Measurements from ENCODE around the gene NF1.

DNA sequence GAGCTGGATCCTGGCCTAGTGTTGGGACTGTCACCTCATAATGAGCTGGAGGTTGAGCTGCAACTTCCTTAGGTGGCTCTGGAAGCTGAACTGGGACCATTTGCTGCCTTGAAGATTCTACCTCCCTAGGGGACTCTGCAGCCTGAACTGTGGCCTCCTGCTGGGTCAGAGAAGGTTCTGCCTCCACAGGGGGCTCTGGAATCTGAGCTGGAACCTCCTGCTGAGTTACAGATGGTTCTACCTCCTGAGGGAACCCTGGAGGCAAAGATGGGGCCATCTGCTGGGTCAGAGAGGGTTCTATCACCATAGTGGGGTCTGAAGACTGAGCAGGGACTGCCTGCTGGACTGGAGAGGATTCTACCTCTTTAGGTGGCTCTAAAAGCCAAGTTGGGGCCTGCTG lies 46.6 kb upstream of the NF1 start:
- TF ChIP-seq POLR2A (IDR thresholded peaks at IDR 0.05) = no peak
- TF ChIP-seq, protein P1, sequence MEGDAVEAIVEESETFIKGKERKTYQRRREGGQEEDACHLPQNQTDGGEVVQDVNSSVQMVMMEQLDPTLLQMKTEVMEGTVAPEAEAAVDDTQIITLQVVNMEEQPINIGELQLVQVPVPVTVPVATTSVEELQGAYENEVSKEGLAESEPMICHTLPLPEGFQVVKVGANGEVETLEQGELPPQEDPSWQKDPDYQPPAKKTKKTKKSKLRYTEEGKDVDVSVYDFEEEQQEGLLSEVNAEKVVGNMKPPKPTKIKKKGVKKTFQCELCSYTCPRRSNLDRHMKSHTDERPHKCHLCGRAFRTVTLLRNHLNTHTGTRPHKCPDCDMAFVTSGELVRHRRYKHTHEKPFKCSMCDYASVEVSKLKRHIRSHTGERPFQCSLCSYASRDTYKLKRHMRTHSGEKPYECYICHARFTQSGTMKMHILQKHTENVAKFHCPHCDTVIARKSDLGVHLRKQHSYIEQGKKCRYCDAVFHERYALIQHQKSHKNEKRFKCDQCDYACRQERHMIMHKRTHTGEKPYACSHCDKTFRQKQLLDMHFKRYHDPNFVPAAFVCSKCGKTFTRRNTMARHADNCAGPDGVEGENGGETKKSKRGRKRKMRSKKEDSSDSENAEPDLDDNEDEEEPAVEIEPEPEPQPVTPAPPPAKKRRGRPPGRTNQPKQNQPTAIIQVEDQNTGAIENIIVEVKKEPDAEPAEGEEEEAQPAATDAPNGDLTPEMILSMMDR (IDR thresholded peaks at IDR 0.05) = no peak

Measured in heart left ventricle (tissue), 13 donors.